T-cell (primary cell): ENCODE measurements around the gene FASTK. TPM values are rescaled to one million over a fixed set of nuclear protein-coding genes. Genes with fewer than 3 reads are reported as not detected.
A peak's percentile ranks its signal among the peaks of the same experiment; 100 is the strongest.

Source experiments
- ATAC-seq, 4 experiments: fragments of 200-7000 bp in 3 of 4; fragments of 150-1000 bp in 1 of 4; cut with Tn5 transposase; replicated peaks in 1 of 4; 1 replicate in 3 of 4; 2 replicates in 1 of 4; pipeline ENCODE4 v1.10.0; 2021; ENCODE audit warnings: moderate library complexity in 3 of 4, mild to moderate bottlenecking in 2 of 4, moderate number of reproducible peaks in 1 of 4
- CTCF ChIA-PET, 2 donors: fragments of 300-600 bp; sonication (Branson Sonifier 250); formaldehyde crosslinking; loops; one replicate each; lab custom pipeline; 2022; ENCODE audit warnings: antibody characterized with exemption in 2 of 2; lab: Charles Lee
- POLR2A ChIA-PET, 2 donors: fragments of 300-600 bp; sonication (Branson Sonifier 250); formaldehyde crosslinking; loops; one replicate each; lab custom pipeline; 2022; ENCODE audit warnings: antibody characterized with exemption in 2 of 2; lab: Charles Lee
- DNase-seq, 35 experiments: peaks; one replicate each; pipeline versions ENCODE4 v3.0.0 to v3.0.0-alpha.2; 2013 to 2023
- H3K27ac ChIP-seq: one replicate; pipeline ENCODE4 v1.5.1; 2013; ENCODE audit warnings: low read length
- H3K27me3 ChIP-seq, 2 experiments: replicated peaks in 1 of 2; 1 replicate in 1 of 2; 2 replicates in 1 of 2; pipeline versions ENCODE4 v1.6.1 to v1.7.0; 2013; ENCODE audit warnings: low read length in 1 of 2, mixed read lengths in 1 of 2; ENCODE audit not compliant: control insufficient read depth in 2 of 2, insufficient read depth in 2 of 2; ENCODE audit errors: extremely low read depth in 1 of 2
- H3K36me3 ChIP-seq, 2 donors: 1 replicate in 1 of 2; 2 replicates in 1 of 2; pipeline versions ENCODE4 v1.6.1 to v1.7.0; 2013; ENCODE audit warnings: low read length in 1 of 2; ENCODE audit not compliant: control insufficient read depth in 2 of 2, insufficient read depth in 1 of 2; ENCODE audit errors: extremely low read depth in 1 of 2
- H3K4me1 ChIP-seq, 2 experiments: 1 replicate in 1 of 2; 2 replicates in 1 of 2; pipeline versions ENCODE4 v1.6.1 to v1.7.0; 2013; ENCODE audit warnings: low read length in 2 of 2, mixed read lengths in 1 of 2; ENCODE audit not compliant: insufficient read depth in 2 of 2, control insufficient read depth in 1 of 2; ENCODE audit errors: extremely low read depth in 1 of 2
- H3K4me3 ChIP-seq, 2 donors: 1 replicate in 1 of 2; 2 replicates in 1 of 2; pipeline versions ENCODE4 v1.5.1 to v1.7.0; 2013; ENCODE audit warnings: mild to moderate bottlenecking in 2 of 2, low read length in 1 of 2, moderate library complexity in 1 of 2; ENCODE audit not compliant: control insufficient read depth in 1 of 2; ENCODE audit errors: extremely low read depth in 1 of 2
- H3K9me3 ChIP-seq: 2 replicates; pipeline ENCODE4 v1.7.0; 2013
- H3K27ac Mint-ChIP-seq, 2 donors: one replicate each; pipeline ENCODE4 v1.8.0; 2020 to 2021; ENCODE audit warnings: mild to moderate bottlenecking in 2 of 2, mixed read lengths in 2 of 2
- H3K27me3 Mint-ChIP-seq, 2 donors: one replicate each; pipeline ENCODE4 v1.8.0; 2021 to 2022; ENCODE audit warnings: mixed read lengths in 2 of 2
- H3K36me3 Mint-ChIP-seq: one replicate; pipeline ENCODE4 v1.8.0; 2021; ENCODE audit warnings: mixed read lengths
- H3K4me1 Mint-ChIP-seq, 3 donors: one replicate each; pipeline ENCODE4 v1.8.0; 2020 to 2022; ENCODE audit warnings: mixed read lengths in 3 of 3, mild to moderate bottlenecking in 1 of 3
- H3K4me3 Mint-ChIP-seq, 3 donors: one replicate each; pipeline ENCODE4 v1.8.0; 2020 to 2022; ENCODE audit warnings: mild to moderate bottlenecking in 3 of 3, mixed read lengths in 3 of 3, moderate library complexity in 3 of 3
- H3K9me3 Mint-ChIP-seq, 3 donors: one replicate each; pipeline ENCODE4 v1.8.0; 2020 to 2022; ENCODE audit warnings: mixed read lengths in 3 of 3
- WGBS: methylation state at CpG from one replicate; pipeline ENCODE4 v1.1.5; 2013; ENCODE audit warnings: missing lambda C conversion rate; ENCODE audit not compliant: insufficient coverage; 5-methylcytosine and 5-hydroxymethylcytosine counted together
- total RNA-seq, 35 experiments: library from RNA in 6 of 35; stranded (reverse) in 6 of 35; fragments of 120-200 nt in 1 of 35; gene quantifications; one replicate each; pipeline versions ENCODE4 v1.2.1 to v1.2.4 and lab custom pipeline; 2013 to 2026

Gene FASTK
- total RNA-seq, 5 donors from 2014 or later (not counting 1 experiment from before 2014, with no cell fraction given), result 98.8 to 157 (median 151) TPM

GRCh38 chr7:151056666-151057505 lies 23.7 kb downstream of the FASTK start:
- H3K36me3 ChIP-seq, result no peaks in the 10 kb centered on the region
- ChIA-PET POLR2A (no interaction called here), CTCF (no interaction called here)
- peaks cover 0 to 6% of the 10 kb centered on the region in 2 experiments for H3K27me3 ChIP-seq
- ATAC-seq, result no peak
- Mint-ChIP-seq H3K27me3 (peaks cover 0 to 4% of the 10 kb centered on the region in 2 donors), H3K9me3 (no peaks in the 10 kb centered on the region), H3K27ac (peak overlapping the region in 1 of 2 donors; percentile 95), H3K4me3 (peak overlapping the region; percentile 90), H3K4me1 (peaks cover 39 to 53% (median 49%) of the 10 kb centered on the region in 3 donors), H3K36me3 (peaks cover 8% of the 10 kb centered on the region)
- no peak for DNase-seq
- 66% methylated on average over 20 of the region's 29 CpGs for WGBS
- H3K4me3 ChIP-seq, result peak overlapping the region; percentile 85 to 88
- H3K27ac ChIP-seq, result no peak overlapping the region
- H3K4me1 ChIP-seq, result peaks cover 28 to 56% of the 10 kb centered on the region in 2 experiments
- no peaks in the 10 kb centered on the region for H3K9me3 ChIP-seq

DNA sequence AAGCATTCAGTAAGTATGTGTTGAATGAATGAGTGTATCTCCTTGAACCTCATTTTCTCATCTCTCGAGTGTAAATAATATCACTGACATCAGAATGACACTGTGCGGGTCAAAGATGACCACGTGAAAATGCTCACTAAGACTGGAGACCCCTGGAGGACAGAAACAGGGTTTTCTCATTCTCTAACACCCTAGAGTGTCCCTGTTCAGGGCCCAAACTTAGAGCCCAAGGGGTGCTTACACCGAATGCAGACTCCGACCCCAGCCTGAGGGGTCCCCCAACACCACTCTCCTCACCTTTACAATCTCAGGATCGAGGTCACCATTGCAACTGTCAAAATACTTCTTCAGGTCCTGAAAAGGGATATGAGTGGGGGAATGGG lies 24.3 kb downstream of the FASTK start:
- Histone ChIP-seq H3K9me3 (no peaks in the 10 kb centered on the region), H3K27ac (no peak overlapping the region), H3K4me1 (peaks cover 28 to 56% of the 10 kb centered on the region in 2 experiments), H3K36me3 (no peaks in the 10 kb centered on the region), H3K4me3 (no peak overlapping the region), H3K27me3 (peaks cover 0 to 10% of the 10 kb centered on the region in 2 experiments)
- peak overlapping the region; percentile 90 for H3K4me3 Mint-ChIP-seq
- no peaks in the 10 kb centered on the region for H3K9me3 Mint-ChIP-seq
- WGBS, result 100% methylated on average over 2 of the region's 6 CpGs
- no peak for DNase-seq
- peaks cover 33 to 47% (median 46%) of the 10 kb centered on the region in 3 donors for H3K4me1 Mint-ChIP-seq
- ChIA-PET POLR2A (interaction anchor here in 1 of 2 donors (0.6 kb wide), 1 partner anchor 21 kb away, joined by 4 read pairs; no protein-coding TSS in a partner anchor), CTCF (no interaction called here)
- ATAC-seq, result no peak
- no peak overlapping the region for H3K27ac Mint-ChIP-seq
- peaks cover 8% of the 10 kb centered on the region for H3K36me3 Mint-ChIP-seq
- H3K27me3 Mint-ChIP-seq, result peaks cover 0 to 4% of the 10 kb centered on the region in 2 donors

- WGBS, result 100% methylated on average over 2 of the region's 8 CpGs
- peaks cover 0 to 4% of the 10 kb centered on the region in 2 donors for H3K27me3 Mint-ChIP-seq
- no peak overlapping the region for H3K27ac ChIP-seq
Measured at GRCh38 chr7:151053751-151054150, 26.9 kb downstream of the FASTK start.

DNA sequence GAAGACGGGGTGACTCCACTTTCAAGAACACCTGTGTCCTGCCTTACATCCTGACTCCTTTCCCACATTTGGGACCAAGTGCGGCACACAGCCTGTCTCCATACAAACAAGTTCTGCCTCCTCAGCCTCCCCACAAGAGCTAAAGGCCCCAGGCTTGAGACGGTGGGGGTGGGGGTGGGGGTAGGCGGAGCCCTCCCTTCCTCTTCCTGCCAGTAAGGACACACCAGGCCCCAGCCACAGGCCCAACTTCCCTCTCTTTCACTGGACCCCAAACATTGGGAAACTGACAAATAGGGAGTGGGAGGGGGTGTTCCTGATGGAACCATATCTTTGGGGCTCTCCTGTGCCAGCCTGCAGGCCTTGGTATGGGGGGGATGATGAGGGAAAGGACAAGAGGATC lies 27.5 kb downstream of the FASTK start:
- Histone ChIP-seq H3K36me3 (no peaks in the 10 kb centered on the region), H3K4me1 (peaks cover 10 to 37% of the 10 kb centered on the region in 2 experiments), H3K27me3 (peaks cover 0 to 21% of the 10 kb centered on the region in 2 experiments), H3K9me3 (no peaks in the 10 kb centered on the region), H3K27ac (no peak overlapping the region), H3K4me3 (no peak overlapping the region)
- Mint-ChIP-seq H3K9me3 (no peaks in the 10 kb centered on the region), H3K36me3 (peaks cover 8% of the 10 kb centered on the region), H3K4me3 (no peak overlapping the region), H3K27ac (no peak overlapping the region), H3K4me1 (peaks cover 20 to 26% (median 24%) of the 10 kb centered on the region in 3 donors), H3K27me3 (peaks cover 0 to 4% of the 10 kb centered on the region in 2 donors)
- ChIA-PET CTCF (interaction anchor here in 1 of 2 donors (0.7 kb wide), 1 partner anchor 71 kb away, joined by 3 read pairs; no protein-coding TSS in a partner anchor), POLR2A (interaction anchor here in 1 of 2 donors (0.5 to 0.6 kb wide), 2 partner anchors 24 to 176 kb away, joined by 4 to 5 read pairs; no protein-coding TSS in a partner anchor)
- WGBS, result no CpG with 5 or more reads among the region's 4 CpGs
- ATAC-seq, result no peak
- no peak for DNase-seq

More at GRCh38 chr7:151053751-151054150, 26.9 kb downstream of the FASTK start:
- no peak overlapping the region for H3K4me3 ChIP-seq
- Mint-ChIP-seq H3K4me1 (peaks cover 23 to 30% (median 30%) of the 10 kb centered on the region in 3 donors), H3K4me3 (no peak overlapping the region), H3K36me3 (peaks cover 8% of the 10 kb centered on the region), H3K27ac (no peak overlapping the region), H3K9me3 (no peaks in the 10 kb centered on the region)
- no peaks in the 10 kb centered on the region for H3K36me3 ChIP-seq
- CTCF ChIA-PET, result no interaction called here
- DNase-seq (no peak), ATAC-seq (no peak)
- H3K4me1 ChIP-seq, result peaks cover 16 to 43% of the 10 kb centered on the region in 2 experiments
- no peaks in the 10 kb centered on the region for H3K9me3 ChIP-seq
- POLR2A ChIA-PET, result no interaction called here
- H3K27me3 ChIP-seq, result peaks cover 0 to 21% of the 10 kb centered on the region in 2 experiments

DNA sequence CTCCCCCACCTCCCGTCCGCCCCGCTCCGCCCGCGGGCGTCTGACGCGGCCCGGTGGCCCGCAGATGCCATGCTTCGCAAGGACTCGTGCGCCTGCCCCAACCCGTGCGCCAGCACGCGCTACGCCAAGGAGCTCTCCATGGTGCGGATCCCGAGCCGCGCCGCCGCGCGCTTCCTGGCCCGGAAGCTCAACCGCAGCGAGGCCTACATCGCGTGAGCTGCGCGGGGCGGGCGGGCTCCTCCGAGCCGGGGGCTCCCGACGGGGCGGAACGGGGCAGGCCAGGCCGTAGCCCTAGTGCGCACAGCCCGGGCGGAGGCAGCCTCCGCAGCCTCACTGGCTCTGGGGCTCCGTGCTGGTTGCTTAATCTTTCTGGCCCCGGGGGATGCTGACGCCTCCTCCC lies 29.5 kb downstream of the FASTK start:
- WGBS, result 2% methylated on average over 47 of the region's 50 CpGs
- H3K27ac Mint-ChIP-seq, result no peak overlapping the region
- H3K9me3 Mint-ChIP-seq, result no peaks in the 10 kb centered on the region
- ChIA-PET POLR2A (interaction anchor here in 1 of 2 donors (0.6 kb wide), 2 partner anchors 34 to 43 kb away, joined by 3 to 4 read pairs; no protein-coding TSS in a partner anchor), CTCF (interaction anchor here in 1 of 2 donors (0.7 kb wide), 1 partner anchor 67 kb away, joined by 4 read pairs; no protein-coding TSS in a partner anchor)
- Histone ChIP-seq H3K4me3 (no peak overlapping the region), H3K9me3 (no peaks in the 10 kb centered on the region), H3K4me1 (peaks cover 2 to 24% of the 10 kb centered on the region in 2 experiments), H3K27me3 (peaks cover 0 to 21% of the 10 kb centered on the region in 2 experiments), H3K27ac (no peak overlapping the region), H3K36me3 (no peaks in the 10 kb centered on the region)
- H3K36me3 Mint-ChIP-seq, result peaks cover 8% of the 10 kb centered on the region
- H3K27me3 Mint-ChIP-seq, result peaks cover 0 to 4% of the 10 kb centered on the region in 2 donors
- peak; percentile 75 to 94 (median 80) for ATAC-seq
- no peak overlapping the region for H3K4me3 Mint-ChIP-seq
- peaks cover 9 to 13% (median 10%) of the 10 kb centered on the region in 3 donors for H3K4me1 Mint-ChIP-seq
- DNase-seq, result peak; percentile 18 to 80 (median 56)

DNA sequence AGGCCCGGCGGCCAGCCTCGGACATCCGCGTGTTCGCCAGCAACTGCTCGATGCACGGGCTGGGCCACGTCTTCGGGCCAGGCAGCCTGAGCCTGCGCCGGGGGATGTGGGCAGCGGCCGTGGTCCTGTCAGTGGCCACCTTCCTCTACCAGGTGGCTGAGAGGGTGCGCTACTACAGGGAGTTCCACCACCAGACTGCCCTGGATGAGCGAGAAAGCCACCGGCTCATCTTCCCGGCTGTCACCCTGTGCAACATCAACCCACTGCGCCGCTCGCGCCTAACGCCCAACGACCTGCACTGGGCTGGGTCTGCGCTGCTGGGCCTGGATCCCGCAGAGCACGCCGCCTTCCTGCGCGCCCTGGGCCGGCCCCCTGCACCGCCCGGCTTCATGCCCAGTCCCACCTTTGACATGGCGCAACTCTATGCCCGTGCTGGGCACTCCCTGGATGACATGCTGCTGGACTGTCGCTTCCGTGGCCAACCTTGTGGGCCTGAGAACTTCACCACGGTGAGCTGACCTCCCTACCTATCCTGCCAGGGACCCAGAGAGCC lies 31.6 kb downstream of the FASTK start:
- no peak overlapping the region for H3K27ac Mint-ChIP-seq
- Histone ChIP-seq H3K9me3 (no peaks in the 10 kb centered on the region), H3K36me3 (peaks cover 0 to 5% of the 10 kb centered on the region in 2 donors), H3K27ac (no peak overlapping the region), H3K4me3 (no peak overlapping the region), H3K27me3 (peaks cover 0 to 21% of the 10 kb centered on the region in 2 experiments), H3K4me1 (peaks cover 2 to 24% of the 10 kb centered on the region in 2 experiments)
- WGBS, result 96% methylated on average over 37 of the region's 38 CpGs
- H3K4me1 Mint-ChIP-seq, result peaks cover 9 to 13% (median 10%) of the 10 kb centered on the region in 3 donors
- H3K27me3 Mint-ChIP-seq, result peaks cover 0 to 4% of the 10 kb centered on the region in 2 donors
- no peaks in the 10 kb centered on the region for H3K9me3 Mint-ChIP-seq
- CTCF ChIA-PET, result no interaction called here
- H3K36me3 Mint-ChIP-seq, result peaks cover 9% of the 10 kb centered on the region
- ATAC-seq, result no peak
- no peak for DNase-seq
- POLR2A ChIA-PET, result no interaction called here
- H3K4me3 Mint-ChIP-seq, result no peak overlapping the region
